GM19395 (cell line): ENCODE results near the gene CHRM4.

ENCODE experiments used
- ATAC-seq: cut with Tn5 transposase; IDR thresholded peaks from one replicate; pipeline ENCODE4 v1.9.1; 2021; ENCODE audit warnings: mild to moderate bottlenecking, moderate library complexity; ENCODE audit not compliant: unreplicated experiment

Gene CHRM4

DNA sequence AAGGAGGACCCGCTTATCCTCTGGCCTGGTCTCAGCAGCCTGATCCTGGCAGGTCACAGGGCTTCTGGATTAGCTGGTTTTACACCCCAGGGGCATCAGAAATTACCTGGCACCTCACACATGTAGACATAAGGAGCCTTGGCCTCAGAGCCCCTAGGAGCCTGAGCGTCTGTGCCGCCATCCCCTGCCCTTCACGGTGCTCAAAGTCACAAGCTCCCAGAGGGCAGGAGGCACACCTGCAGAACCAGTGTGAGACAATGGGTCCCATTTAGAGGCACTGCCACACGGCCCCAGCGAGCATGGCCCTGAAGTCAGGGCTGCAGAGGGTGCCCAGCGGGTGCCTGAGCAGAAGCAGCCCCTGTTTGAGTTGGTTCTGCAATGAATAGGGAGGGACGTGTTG lies 40.4 kb downstream of the CHRM4 start:
- no peak for ATAC-seq

DNA sequence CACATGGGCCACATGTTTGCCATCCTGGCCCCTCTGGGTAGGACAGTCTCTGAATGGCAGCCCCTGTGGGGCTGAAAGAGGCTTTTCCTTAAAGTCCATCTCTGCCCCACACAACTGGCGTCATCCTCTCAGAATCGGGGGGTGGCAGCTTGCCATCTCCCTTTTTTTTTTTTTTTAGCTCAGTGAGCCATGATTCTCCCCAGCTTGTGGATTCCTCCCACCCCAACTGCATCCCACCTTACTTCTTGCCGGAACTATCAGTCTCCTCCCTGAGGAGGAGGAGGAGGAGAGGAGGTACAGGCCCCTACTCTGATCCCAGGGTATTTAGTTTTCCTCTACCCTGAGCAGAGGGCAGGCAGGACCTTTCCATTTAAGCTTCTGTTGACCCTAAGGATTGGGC lies 40.9 kb downstream of the CHRM4 start:
- ATAC-seq = no peak

DNA sequence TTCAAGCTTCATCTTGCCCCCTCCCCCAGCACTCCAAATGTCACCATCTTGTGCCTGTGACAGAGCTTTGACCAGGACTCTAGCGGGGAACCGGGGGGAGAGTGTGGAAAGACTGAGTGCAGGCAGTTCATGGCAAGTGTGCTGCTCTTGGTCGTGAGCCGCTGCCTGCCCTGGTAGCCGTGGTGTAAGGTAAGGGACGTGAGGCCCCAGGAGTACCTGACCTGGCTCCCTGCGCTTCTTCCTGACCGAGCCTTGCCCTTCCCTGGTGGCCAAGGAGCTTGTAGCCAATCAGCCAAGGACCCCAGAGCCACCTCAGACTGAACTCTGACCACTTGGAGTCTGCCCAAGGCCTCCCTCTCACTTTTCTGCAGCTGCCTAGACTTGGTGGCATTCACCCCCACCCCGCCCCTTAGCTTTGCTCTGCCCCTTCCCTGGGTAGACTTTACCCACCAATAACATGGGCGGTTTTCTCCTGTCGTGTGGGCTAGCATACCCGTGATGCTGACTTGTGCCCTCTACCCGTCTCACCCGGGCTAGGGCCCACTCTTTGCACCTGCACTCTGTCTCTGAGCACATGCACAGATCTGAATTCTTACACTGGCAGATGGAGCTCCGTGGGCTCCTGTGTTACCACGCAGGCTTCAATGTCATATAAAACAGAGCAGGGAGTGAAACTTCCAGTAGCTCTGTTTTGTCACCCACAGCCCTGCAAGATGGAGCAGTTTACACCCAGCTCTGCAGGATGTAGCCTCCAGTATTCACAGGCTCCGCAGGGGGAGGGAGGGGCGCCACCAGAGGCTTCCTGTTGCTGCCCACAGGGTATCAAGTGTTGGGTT lies 42.8 kb downstream of the CHRM4 start:
- peak; percentile 27 for ATAC-seq

- peak; percentile 1 for ATAC-seq
Observed at GRCh38 chr11:46347637-46348311, 43.8 kb downstream of the CHRM4 start.

- peak; percentile 44 for ATAC-seq
Observed at GRCh38 chr11:46346886-46347636, 44.5 kb downstream of the CHRM4 start, which contains the start of gene DGKZ. Gene DGKZ, plus strand, starts transcription at chr11:46347463. Its CDS starts 197 bp downstream, at chr11:46347660.

- no peak for ATAC-seq
Observed at GRCh38 chr11:46345881-46346484, 45.6 kb downstream of the CHRM4 start.

GRCh38 chr11:46345131-46345597 lies 46.4 kb downstream of the CHRM4 start:
- no peak for ATAC-seq

GRCh38 chr11:46343520-46343919 lies 48.1 kb downstream of the CHRM4 start:
- no peak for ATAC-seq

DNA sequence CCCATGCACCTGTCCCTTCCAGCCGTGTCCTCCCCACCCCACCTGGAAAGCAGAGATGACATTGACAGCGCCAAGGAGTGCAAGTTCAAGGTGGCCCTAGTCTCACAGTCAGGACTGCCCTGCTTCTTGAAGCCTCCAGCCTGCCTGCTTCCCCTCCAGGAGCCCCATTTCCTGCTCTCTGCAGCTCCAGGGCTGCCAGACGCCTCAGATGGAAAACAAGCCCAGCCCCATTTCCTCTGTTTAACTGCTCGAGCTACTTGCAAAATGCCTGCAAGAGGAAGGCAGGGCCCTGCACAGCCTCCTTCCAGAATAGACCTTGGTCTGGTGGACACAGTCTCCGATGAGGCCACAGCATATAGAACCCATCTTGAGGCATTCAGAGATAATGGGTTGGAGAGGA lies 49.3 kb downstream of the CHRM4 start:
- no peak for ATAC-seq

- ATAC-seq = no peak
Observed at GRCh38 chr11:46341454-46341853, 50.1 kb downstream of the CHRM4 start.

GRCh38 chr11:46339816-46340215 lies 51.8 kb downstream of the CHRM4 start:
- no peak for ATAC-seq

DNA sequence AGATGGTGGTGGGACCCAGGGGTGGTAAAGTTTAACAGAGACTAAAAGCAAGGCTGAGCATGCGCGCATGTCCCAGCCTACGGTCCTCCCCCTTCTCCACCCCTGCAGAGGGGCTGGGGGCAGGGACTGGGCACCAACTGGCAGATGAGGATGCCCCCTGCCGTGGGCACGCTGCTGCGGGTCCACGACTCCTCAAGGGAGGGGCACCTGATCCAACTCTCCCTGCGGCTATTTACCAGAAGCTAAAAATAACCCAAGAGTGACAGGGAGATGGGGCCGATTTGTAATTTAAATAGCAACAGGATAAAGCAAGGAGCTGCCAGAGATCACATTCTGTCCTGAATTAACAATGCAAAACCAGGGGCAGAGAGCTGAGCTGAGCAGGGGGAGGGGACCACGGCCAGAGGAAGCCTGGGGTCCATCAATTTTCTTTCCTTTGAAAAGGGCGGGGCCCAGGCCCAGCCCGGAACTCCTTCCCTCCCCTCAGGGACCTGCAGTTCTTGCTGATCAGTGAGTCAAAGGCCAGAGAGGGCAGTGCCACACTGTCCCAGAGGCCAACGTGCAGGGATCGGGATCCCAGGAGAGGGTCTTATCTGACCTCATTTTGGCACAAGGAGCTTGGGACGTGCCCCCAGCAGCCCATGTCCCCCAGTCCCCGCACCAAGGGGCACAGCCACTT lies 52.4 kb downstream of the CHRM4 start:
- ATAC-seq = no peak

GRCh38 chr11:46338636-46338987 lies 53.0 kb downstream of the CHRM4 start:
- no peak for ATAC-seq

GRCh38 chr11:46337626-46338345 lies 53.8 kb downstream of the CHRM4 start:
- no peak for ATAC-seq

DNA sequence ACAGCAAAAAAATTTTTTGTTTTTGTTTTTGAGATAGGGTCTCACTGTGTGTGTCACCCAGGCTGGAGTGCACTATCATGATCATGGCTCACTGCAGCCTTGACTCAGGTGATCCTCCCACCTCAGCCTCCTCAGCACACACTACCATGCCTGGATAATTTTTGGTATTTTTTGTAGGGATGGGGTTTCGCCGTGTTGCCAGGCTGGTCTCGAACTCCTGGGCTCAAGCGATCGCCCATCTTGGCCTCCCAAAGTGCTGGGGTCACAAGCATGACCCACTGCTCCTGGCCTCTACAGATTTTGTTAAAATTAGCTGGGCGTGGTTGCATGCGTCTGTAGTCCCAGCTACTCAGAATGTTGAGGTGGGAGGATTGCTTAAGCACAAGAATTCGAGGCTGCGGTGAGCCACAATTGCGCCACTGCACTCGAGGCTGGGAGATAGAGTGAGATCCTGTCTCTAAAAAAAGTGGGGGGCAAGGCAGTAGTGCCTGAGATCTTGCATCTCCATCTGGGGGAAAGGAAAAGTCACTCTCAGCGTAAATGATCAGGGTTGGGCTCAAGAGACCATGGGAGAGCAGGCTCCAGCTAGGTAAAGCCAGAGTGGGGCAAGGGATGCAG lies 54.9 kb downstream of the CHRM4 start:
- ATAC-seq = no peak

GRCh38 chr11:46335890-46336562 lies 55.5 kb downstream of the CHRM4 start:
- ATAC-seq = no peak

- no peak for ATAC-seq
Observed at GRCh38 chr11:46335271-46335670, 56.3 kb downstream of the CHRM4 start.

DNA sequence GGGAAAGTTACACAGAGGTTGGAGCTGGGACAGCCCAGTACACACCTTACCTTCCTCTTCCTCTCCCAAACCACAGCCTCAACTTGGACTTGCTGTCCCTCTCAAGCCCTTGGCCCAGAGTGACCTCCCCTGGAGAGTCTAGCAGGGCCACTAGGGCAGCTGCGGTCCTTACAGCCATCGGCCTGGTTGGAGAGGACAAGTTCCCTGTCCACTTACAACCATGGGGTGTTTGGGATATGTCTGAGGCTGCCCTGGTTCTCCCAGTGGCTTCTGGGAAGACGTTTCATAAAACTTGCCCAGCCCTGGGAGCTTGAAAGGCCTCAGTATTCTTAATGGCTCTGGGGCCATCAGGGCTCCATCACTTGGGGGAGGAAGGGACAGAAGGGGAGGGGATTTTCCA lies 57.4 kb downstream of the CHRM4 start:
- ATAC-seq = no peak
